Liver (tissue), 9 donors: Measurements from ENCODE around the gene EPC2. TPM values are rescaled to one million over a fixed set of nuclear protein-coding genes. Genes with fewer than 3 reads are reported as not detected.

ENCODE experiments used
- DNase-seq: peaks from one replicate; pipeline ENCODE4 v3.0.0-alpha.2; 2017; ENCODE audit warnings: low spot score
- H3K27ac ChIP-seq, 2 donors: one replicate each; pipeline ENCODE4 v1.7.0; 2013; ENCODE audit warnings: inconsistent platforms in 2 of 2, low read length in 2 of 2, control low read depth in 1 of 2, low read depth in 1 of 2, mild to moderate bottlenecking in 1 of 2
- H3K27me3 ChIP-seq, 4 donors: one replicate each; pipeline versions ENCODE4 v1.6.1 to v1.7.0; 2013; ENCODE audit warnings: low read length in 3 of 4, inconsistent platforms in 1 of 4, mild to moderate bottlenecking in 1 of 4, moderate library complexity in 1 of 4; ENCODE audit not compliant: control insufficient read depth in 4 of 4, insufficient read depth in 4 of 4
- H3K36me3 ChIP-seq, 4 donors: one replicate each; pipeline versions ENCODE4 v1.6.1 to v1.7.0; 2013; ENCODE audit warnings: low read length in 3 of 4, mild to moderate bottlenecking in 3 of 4, low read depth in 1 of 4, moderate library complexity in 1 of 4; ENCODE audit not compliant: control insufficient read depth in 4 of 4, insufficient read depth in 3 of 4
- H3K4me1 ChIP-seq, 4 donors: one replicate each; pipeline versions ENCODE4 v1.6.1 to v1.7.0; 2013; ENCODE audit warnings: low read length in 3 of 4, mild to moderate bottlenecking in 3 of 4, moderate library complexity in 1 of 4; ENCODE audit not compliant: control insufficient read depth in 4 of 4, insufficient read depth in 4 of 4
- H3K4me3 ChIP-seq, 3 donors: one replicate each; pipeline versions ENCODE4 v1.6.1 to v1.7.0; 2013; ENCODE audit warnings: low read length in 3 of 3, control low read depth in 1 of 3, low read depth in 1 of 3, mild to moderate bottlenecking in 1 of 3
- H3K9ac ChIP-seq, 2 donors: one replicate each; pipeline ENCODE4 v1.7.0; 2013; ENCODE audit warnings: low read length in 2 of 2, mild to moderate bottlenecking in 2 of 2, moderate library complexity in 2 of 2, control low read depth in 1 of 2, low read depth in 1 of 2
- H3K9me3 ChIP-seq, 4 donors: one replicate each; pipeline versions ENCODE4 v1.6.1 to v1.7.0; 2013; ENCODE audit warnings: low read length in 3 of 4; ENCODE audit not compliant: control insufficient read depth in 4 of 4
- CTCF ChIP-seq: fragments of 150-350 bp; IDR thresholded peaks from 2 replicates; pipeline ENCODE4 v1.5.1; 2017; ENCODE audit warnings: improper control_type of control experiment, low read depth, low read length; ENCODE audit not compliant: missing input control
- EGR1 ChIP-seq, 2 donors: IDR thresholded peaks; 2 replicates each; pipeline ENCODE4 v1.6.1; 2016 to 2018; ENCODE audit warnings: antibody characterized with exemption in 2 of 2, low read depth in 2 of 2
- FOXA1 ChIP-seq: IDR thresholded peaks from 2 replicates; pipeline ENCODE4 v1.6.1; 2016; ENCODE audit warnings: antibody characterized with exemption
- FOXA2 ChIP-seq: IDR thresholded peaks from 2 replicates; pipeline ENCODE4 v1.6.1; 2016; ENCODE audit warnings: antibody characterized with exemption
- GABPA ChIP-seq, 2 donors: IDR thresholded peaks in 1 of 2; conservative IDR thresholded peaks in 1 of 2; 2 replicates each; pipeline ENCODE4 v1.6.1; 2016; ENCODE audit warnings: antibody characterized with exemption in 2 of 2, mild to moderate bottlenecking in 1 of 2, moderate library complexity in 1 of 2
- HNF4A ChIP-seq, 2 donors: conservative IDR thresholded peaks; 2 replicates each; pipeline ENCODE4 v1.6.1; 2016; ENCODE audit warnings: antibody characterized with exemption in 2 of 2, mild to moderate bottlenecking in 2 of 2
- HNF4G ChIP-seq: IDR thresholded peaks from 2 replicates; pipeline ENCODE4 v1.6.1; 2016; ENCODE audit warnings: antibody characterized with exemption
- MAX ChIP-seq: IDR thresholded peaks from 2 replicates; pipeline ENCODE4 v1.6.1; 2016; ENCODE audit warnings: antibody characterized with exemption
- NR2F2 ChIP-seq: IDR thresholded peaks from 2 replicates; pipeline ENCODE4 v1.6.1; 2016; ENCODE audit warnings: antibody characterized with exemption
- RAD21 ChIP-seq, 2 donors: IDR thresholded peaks; 2 replicates each; pipeline ENCODE4 v1.6.1; 2016; ENCODE audit warnings: antibody characterized with exemption in 2 of 2, mild to moderate bottlenecking in 2 of 2
- RXRA ChIP-seq, 2 donors: IDR thresholded peaks; 2 replicates each; pipeline ENCODE4 v1.6.1; 2017 to 2018; ENCODE audit warnings: antibody characterized with exemption in 2 of 2, mild to moderate bottlenecking in 1 of 2
- SP1 ChIP-seq: IDR thresholded peaks from 2 replicates; pipeline ENCODE4 v1.6.1; 2018; ENCODE audit warnings: antibody characterized with exemption, mild to moderate bottlenecking
- TAF1 ChIP-seq: conservative IDR thresholded peaks from 2 replicates; pipeline ENCODE4 v1.6.1; 2016; ENCODE audit warnings: antibody characterized with exemption, mild to moderate bottlenecking
- YY1 ChIP-seq: IDR thresholded peaks from 2 replicates; pipeline ENCODE4 v1.6.1; 2016; ENCODE audit warnings: antibody characterized with exemption, mild to moderate bottlenecking
- WGBS: extraction: QIAGEN DNeasy Blood & Tissue Kit; methylation state at CpG from one replicate; pipeline ENCODE4 v1.1.7; 2013; 5-methylcytosine and 5-hydroxymethylcytosine counted together
- polyA plus RNA-seq, 2 donors: library from polyadenylated mRNA; stranded (reverse) in 1 of 2; unstranded in 1 of 2; fragments of 200-250 nt in 1 of 2; fragments of >200 nt in 1 of 2; fragmentation: Nextera tagmentation in 1 of 2; extraction: Ambion mirVana in 1 of 2; gene quantifications; one replicate each; pipeline versions ENCODE4 v1.2.1 to v1.2.3, GENCODE V29; 2013 to 2015
- total RNA-seq, 2 donors: library from RNA; depleted of rRNA; stranded (reverse); fragments of >200 nt; gene quantifications; one replicate each; pipeline ENCODE4 v1.2.3, GENCODE V29; 2014
- TF ChIP-seq, protein P1 (sequence below): IDR thresholded peaks from 2 replicates; pipeline ENCODE4 v1.6.1; 2016; ENCODE audit warnings: antibody characterized with exemption
- TF ChIP-seq, protein P2 (sequence below): IDR thresholded peaks from 2 replicates; pipeline ENCODE4 v1.6.1; 2016; ENCODE audit warnings: antibody characterized with exemption
- TF ChIP-seq, protein P3 (sequence below): IDR thresholded peaks from 2 replicates; pipeline ENCODE4 v1.6.1; 2016; ENCODE audit warnings: antibody characterized with exemption, mild to moderate bottlenecking
- donor health status: healthy.
- donor health status: healthy.
- donor health status: healthy.
- donor health status: healthy.
- donor health status: healthy.

Gene EPC2
- total and polyA plus RNA-seq, 4 donors, result 2.8 to 17.7 (median 9.6) TPM

- TF ChIP-seq RAD21 (IDR thresholded peaks at IDR 0.05) (no peak), HNF4A (conservative IDR thresholded peaks at IDR 0.05) (no peak), YY1 (no peak)
- TF ChIP-seq, protein P1, sequence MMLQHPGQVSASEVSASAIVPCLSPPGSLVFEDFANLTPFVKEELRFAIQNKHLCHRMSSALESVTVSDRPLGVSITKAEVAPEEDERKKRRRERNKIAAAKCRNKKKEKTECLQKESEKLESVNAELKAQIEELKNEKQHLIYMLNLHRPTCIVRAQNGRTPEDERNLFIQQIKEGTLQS, result no peak
- no peak overlapping the region for H3K4me3 ChIP-seq
- no peaks in the 10 kb centered on the region for H3K36me3 ChIP-seq
- H3K27ac ChIP-seq, result no peak overlapping the region
- no peak for DNase-seq
- H3K9me3 ChIP-seq, result no peaks in the 10 kb centered on the region
- WGBS, result 97% methylated on average over 3 of the region's 3 CpGs
- peaks cover 0 to 14% (median 5%) of the 10 kb centered on the region in 4 donors for H3K4me1 ChIP-seq
- no peaks in the 10 kb centered on the region for H3K27me3 ChIP-seq
- no peak overlapping the region for H3K9ac ChIP-seq
Observed at GRCh38 chr2:148745151-148745851, 100.8 kb downstream of the EPC2 start.

GRCh38 chr2:148746973-148747372, 102.4 kb downstream of the EPC2 start:
- DNase-seq, result no peak
- Histone ChIP-seq H3K27me3 (no peaks in the 10 kb centered on the region), H3K4me1 (peaks cover 0 to 14% (median 5%) of the 10 kb centered on the region in 4 donors), H3K27ac (no peak overlapping the region), H3K36me3 (no peaks in the 10 kb centered on the region), H3K4me3 (no peak overlapping the region), H3K9ac (no peak overlapping the region), H3K9me3 (no peaks in the 10 kb centered on the region)
- 25% methylated on average over 1 of the region's 1 CpG for WGBS
- TF ChIP-seq MAX (no peak), TAF1 (no peak), HNF4A (conservative IDR thresholded peaks at IDR 0.05) (no peak), CTCF (no peak), GABPA (IDR thresholded peaks at IDR 0.05 in 1 of 2, conservative IDR thresholded peaks at IDR 0.05 in 1 of 2) (no peak), RAD21 (IDR thresholded peaks at IDR 0.05) (no peak), YY1 (no peak), FOXA2 (no peak), NR2F2 (no peak), SP1 (no peak), EGR1 (IDR thresholded peaks at IDR 0.05; ENCODE audit: low read depth in 2 of 2) (no peak), HNF4G (no peak), RXRA (IDR thresholded peaks at IDR 0.05) (no peak), FOXA1 (no peak)
- TF ChIP-seq, protein P2, sequence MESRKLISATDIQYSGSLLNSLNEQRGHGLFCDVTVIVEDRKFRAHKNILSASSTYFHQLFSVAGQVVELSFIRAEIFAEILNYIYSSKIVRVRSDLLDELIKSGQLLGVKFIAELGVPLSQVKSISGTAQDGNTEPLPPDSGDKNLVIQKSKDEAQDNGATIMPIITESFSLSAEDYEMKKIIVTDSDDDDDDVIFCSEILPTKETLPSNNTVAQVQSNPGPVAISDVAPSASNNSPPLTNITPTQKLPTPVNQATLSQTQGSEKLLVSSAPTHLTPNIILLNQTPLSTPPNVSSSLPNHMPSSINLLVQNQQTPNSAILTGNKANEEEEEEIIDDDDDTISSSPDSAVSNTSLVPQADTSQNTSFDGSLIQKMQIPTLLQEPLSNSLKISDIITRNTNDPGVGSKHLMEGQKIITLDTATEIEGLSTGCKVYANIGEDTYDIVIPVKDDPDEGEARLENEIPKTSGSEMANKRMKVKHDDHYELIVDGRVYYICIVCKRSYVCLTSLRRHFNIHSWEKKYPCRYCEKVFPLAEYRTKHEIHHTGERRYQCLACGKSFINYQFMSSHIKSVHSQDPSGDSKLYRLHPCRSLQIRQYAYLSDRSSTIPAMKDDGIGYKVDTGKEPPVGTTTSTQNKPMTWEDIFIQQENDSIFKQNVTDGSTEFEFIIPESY, result no peak
- TF ChIP-seq, protein P1, result no peak
- TF ChIP-seq, protein P3, sequence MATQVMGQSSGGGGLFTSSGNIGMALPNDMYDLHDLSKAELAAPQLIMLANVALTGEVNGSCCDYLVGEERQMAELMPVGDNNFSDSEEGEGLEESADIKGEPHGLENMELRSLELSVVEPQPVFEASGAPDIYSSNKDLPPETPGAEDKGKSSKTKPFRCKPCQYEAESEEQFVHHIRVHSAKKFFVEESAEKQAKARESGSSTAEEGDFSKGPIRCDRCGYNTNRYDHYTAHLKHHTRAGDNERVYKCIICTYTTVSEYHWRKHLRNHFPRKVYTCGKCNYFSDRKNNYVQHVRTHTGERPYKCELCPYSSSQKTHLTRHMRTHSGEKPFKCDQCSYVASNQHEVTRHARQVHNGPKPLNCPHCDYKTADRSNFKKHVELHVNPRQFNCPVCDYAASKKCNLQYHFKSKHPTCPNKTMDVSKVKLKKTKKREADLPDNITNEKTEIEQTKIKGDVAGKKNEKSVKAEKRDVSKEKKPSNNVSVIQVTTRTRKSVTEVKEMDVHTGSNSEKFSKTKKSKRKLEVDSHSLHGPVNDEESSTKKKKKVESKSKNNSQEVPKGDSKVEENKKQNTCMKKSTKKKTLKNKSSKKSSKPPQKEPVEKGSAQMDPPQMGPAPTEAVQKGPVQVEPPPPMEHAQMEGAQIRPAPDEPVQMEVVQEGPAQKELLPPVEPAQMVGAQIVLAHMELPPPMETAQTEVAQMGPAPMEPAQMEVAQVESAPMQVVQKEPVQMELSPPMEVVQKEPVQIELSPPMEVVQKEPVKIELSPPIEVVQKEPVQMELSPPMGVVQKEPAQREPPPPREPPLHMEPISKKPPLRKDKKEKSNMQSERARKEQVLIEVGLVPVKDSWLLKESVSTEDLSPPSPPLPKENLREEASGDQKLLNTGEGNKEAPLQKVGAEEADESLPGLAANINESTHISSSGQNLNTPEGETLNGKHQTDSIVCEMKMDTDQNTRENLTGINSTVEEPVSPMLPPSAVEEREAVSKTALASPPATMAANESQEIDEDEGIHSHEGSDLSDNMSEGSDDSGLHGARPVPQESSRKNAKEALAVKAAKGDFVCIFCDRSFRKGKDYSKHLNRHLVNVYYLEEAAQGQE, result no peak
